ENCODE results near the gene PHKA2. TPM values are rescaled to one million over a fixed set of nuclear protein-coding genes. Genes with fewer than 3 reads are reported as not detected.
A peak's percentile ranks its signal among the peaks of the same experiment; 100 is the strongest.
"Not testable (repeated sequence)": the region's sequence is repeated elsewhere in the genome, so short reads cannot be mapped to it uniquely, and the experiment has no call there.

PHKA2 gene
- total RNA-seq, 1 donor from 2014 or later: 13.2 TPM

GRCh38 chrX:18992829-18993228, 8.9 kb upstream of the PHKA2 start:
- Mint-ChIP-seq H3K27me3 (ENCODE audit: unreplicated experiment) (no peaks in the 10 kb centered on the region), H3K4me3 (ENCODE audit: unreplicated experiment) (no peak overlapping the region), H3K36me3 (ENCODE audit: unreplicated experiment) (no peaks in the 10 kb centered on the region), H3K27ac (ENCODE audit: unreplicated experiment) (no peak overlapping the region), H3K4me1 (ENCODE audit: low read depth, unreplicated experiment) (no peaks in the 10 kb centered on the region), H3K9me3 (ENCODE audit: unreplicated experiment) (no peaks in the 10 kb centered on the region)
- no peak for TF ChIP-seq CTCF (IDR thresholded peaks at IDR 0.05; ENCODE audit: partially characterized antibody, unreplicated experiment)
- no peak for DNase-seq

GRCh38 chrX:18985186-18985435, 1.2 kb upstream of the PHKA2 start:
- Mint-ChIP-seq H3K27ac (ENCODE audit: unreplicated experiment) (no peak overlapping the region), H3K27me3 (ENCODE audit: unreplicated experiment) (peaks cover 2% of the 10 kb centered on the region), H3K36me3 (ENCODE audit: unreplicated experiment) (no peaks in the 10 kb centered on the region), H3K9me3 (ENCODE audit: unreplicated experiment) (peaks cover 4% of the 10 kb centered on the region), H3K4me1 (ENCODE audit: low read depth, unreplicated experiment) (no peaks in the 10 kb centered on the region), H3K4me3 (ENCODE audit: unreplicated experiment) (peak overlapping the region; percentile 80)
- TF ChIP-seq CTCF (IDR thresholded peaks at IDR 0.05; ENCODE audit: partially characterized antibody, unreplicated experiment): no peak
- no peak for DNase-seq

- Mint-ChIP-seq H3K27ac (ENCODE audit: unreplicated experiment) (no peak overlapping the region), H3K4me3 (ENCODE audit: unreplicated experiment) (peak overlapping the region; percentile 80), H3K9me3 (ENCODE audit: unreplicated experiment) (peaks cover 4% of the 10 kb centered on the region), H3K36me3 (ENCODE audit: unreplicated experiment) (no peaks in the 10 kb centered on the region), H3K27me3 (ENCODE audit: unreplicated experiment) (peaks cover 2% of the 10 kb centered on the region), H3K4me1 (ENCODE audit: low read depth, unreplicated experiment) (no peaks in the 10 kb centered on the region)
- peak; percentile 75 for DNase-seq
- peak; percentile 62 for TF ChIP-seq CTCF (IDR thresholded peaks at IDR 0.05; ENCODE audit: partially characterized antibody, unreplicated experiment)
Measured at GRCh38 chrX:18984381-18985185, 669 bp upstream of the PHKA2 start.

GRCh38 chrX:18981124-18981807, 2.6 kb downstream of the PHKA2 start:
- Mint-ChIP-seq H3K27me3 (ENCODE audit: unreplicated experiment) (peaks cover 2% of the 10 kb centered on the region), H3K9me3 (ENCODE audit: unreplicated experiment) (peaks cover 4% of the 10 kb centered on the region), H3K27ac (ENCODE audit: unreplicated experiment) (no peak overlapping the region), H3K4me1 (ENCODE audit: low read depth, unreplicated experiment) (no peaks in the 10 kb centered on the region), H3K4me3 (ENCODE audit: unreplicated experiment) (no peak overlapping the region), H3K36me3 (ENCODE audit: unreplicated experiment) (no peaks in the 10 kb centered on the region)
- DNase-seq: no peak
- TF ChIP-seq CTCF (IDR thresholded peaks at IDR 0.05; ENCODE audit: partially characterized antibody, unreplicated experiment): no peak

GRCh38 chrX:18980262-18980661, 3.7 kb downstream of the PHKA2 start:
- H3K27me3 Mint-ChIP-seq (ENCODE audit: unreplicated experiment); H3K9me3 Mint-ChIP-seq (ENCODE audit: unreplicated experiment); H3K36me3 Mint-ChIP-seq (ENCODE audit: unreplicated experiment); H3K4me1 Mint-ChIP-seq (ENCODE audit: low read depth, unreplicated experiment); DNase-seq; H3K27ac Mint-ChIP-seq (ENCODE audit: unreplicated experiment); H3K4me3 Mint-ChIP-seq (ENCODE audit: unreplicated experiment): not testable (repeated sequence)
